GM21526 (cell line): ENCODE data around the gene CMTM4.
"Not testable (repeated sequence)": the region's sequence is repeated elsewhere in the genome, so short reads cannot be mapped to it uniquely, and the experiment has no call there.

ENCODE experiments used
- ATAC-seq: cut with Tn5 transposase; IDR thresholded peaks from one replicate; pipeline ENCODE4 v1.9.1; 2021; ENCODE audit warnings: moderate library complexity; ENCODE audit not compliant: unreplicated experiment, low FRiP score

Gene CMTM4

DNA sequence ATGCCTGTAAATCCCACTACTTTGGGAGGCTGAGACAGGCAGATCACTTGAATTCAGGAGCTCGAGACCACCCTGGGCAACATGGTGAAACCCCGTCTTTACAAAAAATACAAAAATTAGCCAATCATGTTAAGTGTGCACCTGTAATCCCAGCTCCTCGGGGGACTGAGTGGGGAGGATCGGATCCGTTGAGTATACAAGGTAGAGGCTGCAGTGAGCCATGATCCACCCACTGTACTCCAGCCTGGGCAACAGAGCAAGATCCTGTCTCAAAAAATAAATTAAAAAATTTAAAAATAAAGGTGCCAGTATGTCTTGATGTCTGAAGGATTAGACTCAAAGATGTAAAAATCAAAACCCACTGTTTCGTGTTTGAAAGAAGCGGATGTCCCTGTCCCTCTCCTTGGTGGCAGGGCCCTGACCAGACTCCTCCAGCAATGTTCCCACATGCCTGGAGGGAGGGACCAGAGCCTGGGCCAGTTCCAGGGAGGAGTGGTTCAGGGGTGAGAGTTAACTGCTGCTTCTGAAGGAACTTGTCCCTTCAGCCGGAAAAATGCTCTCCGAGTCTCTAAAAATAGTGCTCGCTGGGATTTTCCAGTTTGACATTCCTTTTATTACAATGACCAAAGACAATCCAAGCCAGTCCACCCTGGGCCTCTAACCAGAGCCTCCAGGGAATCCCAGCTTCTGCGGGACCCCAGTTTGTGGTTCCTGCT is 9.4 kb upstream of the CMTM4 start:
- ATAC-seq = no peak

GRCh38 chr16:66703406-66704215 is 7.1 kb upstream of the CMTM4 start:
- no peak for ATAC-seq

DNA sequence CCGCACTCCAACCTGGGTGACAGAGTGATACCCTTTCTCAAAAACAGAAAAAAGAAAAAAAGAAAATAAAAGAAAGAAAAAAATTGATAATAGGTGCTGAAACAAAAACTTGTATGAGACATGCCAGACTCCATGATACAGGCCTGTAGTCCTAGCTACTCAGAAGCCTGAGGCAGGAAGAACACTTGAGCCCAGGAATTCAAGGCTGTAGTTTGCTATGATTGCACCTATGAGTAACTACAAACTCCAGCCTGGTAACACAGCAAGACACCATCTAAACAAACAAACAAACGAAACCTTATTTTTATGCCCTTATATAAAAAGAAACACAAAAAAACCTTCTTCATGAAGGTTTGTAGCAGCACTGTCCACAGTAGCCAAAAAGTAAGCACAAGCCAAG is 5.0 kb upstream of the CMTM4 start:
- ATAC-seq = no peak

- no peak for ATAC-seq
Observed at GRCh38 chr16:66701026-66701425, 4.5 kb upstream of the CMTM4 start.

- no peak for ATAC-seq
Observed at GRCh38 chr16:66699898-66700297, 3.4 kb upstream of the CMTM4 start.

DNA sequence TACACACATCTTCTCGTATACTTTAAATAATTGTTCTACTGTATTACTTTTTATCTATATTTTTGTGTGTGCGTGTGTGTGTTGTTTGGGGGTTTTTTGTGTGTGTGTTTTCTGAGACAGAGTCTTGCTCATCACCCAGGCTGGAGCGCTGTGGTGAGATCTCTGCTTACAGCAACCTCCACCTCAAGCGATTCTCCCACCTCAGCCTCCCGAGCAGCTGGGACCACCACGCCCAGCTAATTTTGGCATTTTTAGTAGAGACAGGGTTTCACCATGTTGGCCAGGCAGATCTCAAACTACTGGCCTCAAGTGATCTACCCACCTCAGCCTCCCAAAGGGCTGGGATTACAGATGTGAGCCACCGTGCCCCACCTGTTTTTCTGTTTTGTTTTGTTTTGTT is 1.5 kb upstream of the CMTM4 start:
- ATAC-seq = no peak

DNA sequence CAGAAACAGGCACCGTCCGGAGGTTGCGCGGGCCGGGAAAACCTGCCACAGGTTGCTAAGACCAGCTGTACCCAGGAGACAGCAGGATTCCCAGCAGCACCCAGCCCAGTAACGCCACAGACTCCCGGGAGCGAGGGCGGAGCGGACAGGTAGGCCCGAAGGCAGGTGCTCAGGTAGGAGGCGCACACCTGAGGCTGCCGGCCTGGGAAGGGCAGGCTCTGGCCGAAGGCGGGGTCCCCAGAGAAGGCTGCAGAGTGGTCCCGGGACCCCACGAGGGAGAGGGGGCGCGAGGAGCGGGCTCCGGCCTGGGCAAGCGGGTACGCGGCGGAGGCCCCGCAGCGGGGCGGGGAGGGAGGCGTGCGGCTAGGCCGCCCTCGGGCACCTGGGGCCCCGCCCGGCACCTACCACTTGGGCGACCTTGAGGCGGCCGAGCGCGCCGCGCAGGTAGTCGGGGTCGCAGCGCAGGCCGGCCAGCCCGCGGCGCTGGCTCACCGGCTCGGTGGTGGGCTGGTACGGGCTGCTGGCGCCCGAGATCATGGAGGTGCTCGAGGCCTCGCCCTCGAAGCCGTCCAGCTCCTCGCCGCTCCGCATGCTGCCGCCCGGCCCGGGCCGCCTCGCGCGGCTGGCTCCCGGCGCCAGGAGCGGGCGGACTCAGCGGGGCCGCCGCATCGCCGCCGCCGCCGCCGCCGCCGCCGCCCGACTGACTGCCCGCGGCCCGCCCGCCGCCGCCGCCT is 441 bp downstream of the CMTM4 start:
- ATAC-seq = peak; percentile 41

GRCh38 chr16:66695471-66695934 is 1.0 kb downstream of the CMTM4 start:
- no peak for ATAC-seq

- ATAC-seq = no peak
Observed at GRCh38 chr16:66693149-66693548, 3.4 kb downstream of the CMTM4 start.

- ATAC-seq = no peak
Observed at GRCh38 chr16:66692341-66692740, 4.2 kb downstream of the CMTM4 start.

- no peak for ATAC-seq
Observed at GRCh38 chr16:66691234-66691633, 5.3 kb downstream of the CMTM4 start.

DNA sequence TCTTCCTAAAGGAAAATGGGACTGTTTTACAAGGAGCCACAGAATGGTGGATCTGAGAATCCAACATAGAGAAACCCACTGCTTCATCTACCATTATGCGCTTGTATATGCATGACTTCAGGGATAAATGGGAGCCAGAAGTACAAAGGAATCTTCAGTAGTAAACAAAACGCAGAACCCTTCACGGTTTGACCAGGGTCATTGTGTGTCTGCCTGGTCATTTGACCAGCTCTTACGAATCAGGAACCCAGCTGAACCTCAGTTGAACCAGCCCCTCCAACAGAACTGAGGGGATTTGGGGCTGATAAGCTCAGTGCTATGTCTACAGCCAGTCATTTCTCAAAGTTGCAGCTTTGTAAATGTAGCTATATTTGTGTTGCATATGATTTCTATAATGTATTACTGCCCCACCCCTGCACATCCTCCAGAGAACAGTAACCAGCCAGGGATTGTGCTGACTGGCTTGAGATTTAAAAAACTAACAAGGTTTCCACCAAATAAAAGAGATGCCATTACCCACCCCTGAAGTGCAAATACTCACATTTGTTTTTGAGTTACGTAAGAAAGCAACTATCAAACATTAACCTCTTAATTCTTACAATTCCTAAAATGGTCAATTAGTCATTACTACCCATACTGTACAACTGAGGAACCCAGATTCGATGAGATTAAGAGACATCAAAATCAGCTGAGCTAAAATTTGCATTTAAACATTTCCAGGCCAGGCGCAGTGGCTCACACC is 6.3 kb downstream of the CMTM4 start:
- ATAC-seq = no peak

DNA sequence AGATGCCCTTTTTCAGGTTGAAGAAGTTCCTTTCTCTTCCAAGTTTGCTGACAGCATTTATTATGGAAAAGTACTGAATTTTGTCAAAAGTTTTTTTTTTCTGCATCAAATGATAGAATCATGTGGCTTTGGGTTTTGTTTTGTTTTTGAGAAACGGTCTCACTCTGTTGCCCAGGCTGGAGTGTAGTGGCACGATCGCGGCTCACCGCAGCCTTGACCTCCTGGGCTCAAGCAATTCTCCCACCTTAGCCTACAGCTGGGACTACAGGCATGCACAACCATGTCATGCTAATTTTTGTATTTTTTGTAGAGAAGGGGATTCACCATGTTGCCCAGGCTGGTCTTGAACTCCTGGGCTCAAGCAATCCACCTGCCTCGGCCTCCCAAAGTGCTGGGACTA is 7.3 kb downstream of the CMTM4 start:
- ATAC-seq = no peak

GRCh38 chr16:66687906-66688625 is 8.5 kb downstream of the CMTM4 start:
- no peak for ATAC-seq

DNA sequence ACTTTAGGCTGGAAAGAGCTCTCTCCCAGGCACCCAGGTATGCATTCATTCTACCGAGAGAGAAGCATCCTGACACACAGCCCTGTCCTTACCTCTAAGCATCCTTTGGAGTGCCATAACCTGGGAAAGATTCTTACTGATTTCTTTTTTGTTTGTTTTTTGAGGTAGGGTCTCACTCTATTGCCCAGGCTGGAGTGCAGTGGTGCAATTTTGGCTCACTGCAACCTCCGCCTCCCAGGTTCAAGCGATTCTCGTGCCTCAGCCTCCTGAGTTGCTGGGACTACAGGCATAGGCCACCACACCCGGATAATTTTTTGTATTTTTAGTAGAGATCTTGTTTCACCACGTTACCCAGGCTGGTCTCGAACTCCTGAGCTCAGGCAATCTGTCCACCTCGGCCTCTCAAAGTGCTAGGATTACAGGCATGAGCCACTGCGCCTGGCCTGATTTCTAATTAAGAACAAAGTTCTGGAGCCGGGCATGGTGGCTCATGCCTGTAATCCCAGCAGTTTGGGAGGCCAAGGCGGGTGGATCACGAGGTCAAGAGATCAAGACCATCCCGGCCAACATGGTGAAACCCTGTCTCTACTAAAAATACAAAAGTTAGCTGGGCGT is 10.9 kb downstream of the CMTM4 start:
- ATAC-seq = not testable (repeated sequence)

GRCh38 chr16:66682271-66682670 is 14.3 kb downstream of the CMTM4 start:
- no peak for ATAC-seq

GRCh38 chr16:66681676-66682075 is 14.9 kb downstream of the CMTM4 start:
- no peak for ATAC-seq

DNA sequence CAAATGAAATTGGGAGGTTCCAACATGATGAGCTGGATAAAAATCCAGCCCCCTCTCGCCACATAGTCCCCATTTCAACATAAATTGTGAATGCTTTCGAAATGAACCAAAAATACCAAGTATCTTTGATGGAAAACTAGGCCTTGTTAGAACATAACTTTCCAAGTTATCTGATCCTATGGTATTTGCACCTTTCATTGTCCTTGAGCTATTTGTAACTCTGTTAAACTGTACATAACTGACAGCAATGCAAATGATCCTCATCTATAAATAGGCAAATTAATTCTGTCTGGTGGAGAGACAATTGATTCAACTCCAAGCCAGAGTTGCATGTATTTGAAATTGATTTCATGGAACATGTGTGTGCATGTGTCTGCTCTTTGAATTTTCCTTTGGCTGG is 18.2 kb downstream of the CMTM4 start:
- no peak for ATAC-seq

DNA sequence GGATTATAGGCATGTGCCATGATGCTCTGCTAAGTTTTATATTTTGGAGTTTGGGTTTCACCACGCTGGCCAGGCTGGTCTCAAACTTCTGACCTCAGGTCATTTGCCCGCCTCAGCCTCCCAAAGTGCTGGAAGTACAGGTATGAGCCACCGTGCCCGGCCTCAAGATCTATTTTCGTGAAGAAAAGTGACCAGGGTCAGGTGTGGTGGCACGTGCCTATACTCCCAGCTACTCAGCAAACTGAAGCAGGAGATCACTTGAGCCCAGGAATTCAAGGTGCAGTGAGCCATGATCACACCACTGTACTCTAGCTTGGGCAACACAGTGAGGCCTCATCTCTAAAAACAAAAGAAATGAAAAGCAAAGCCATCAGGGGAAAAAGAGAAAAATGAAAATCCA is 18.7 kb downstream of the CMTM4 start:
- no peak for ATAC-seq

GRCh38 chr16:66677179-66677578 is 19.4 kb downstream of the CMTM4 start:
- ATAC-seq = no peak
